A673 (cell line): ENCODE measurements around the gene ZGRF1.

Experiments
- EZH2 ChIP-seq: fragments of 200-600 bp; sonication (generic); IDR thresholded peaks from 2 replicates; pipeline ENCODE4 v1.6.1; 2017; ENCODE audit warnings: borderline replicate concordance, low read depth, mild to moderate bottlenecking, mixed read lengths, antibody characterized with exemption, low read length; ENCODE audit not compliant: poor library complexity, severe bottlenecking
- TF ChIP-seq, protein P1 (sequence below): fragments of 300-800, 200-600 bp; sonication (generic); conservative IDR thresholded peaks from 2 replicates; pipeline ENCODE4 v1.5.1; 2017; ENCODE audit warnings: low read depth, mild to moderate bottlenecking, antibody characterized with exemption, low read length, moderate library complexity, mixed read lengths

DNA sequence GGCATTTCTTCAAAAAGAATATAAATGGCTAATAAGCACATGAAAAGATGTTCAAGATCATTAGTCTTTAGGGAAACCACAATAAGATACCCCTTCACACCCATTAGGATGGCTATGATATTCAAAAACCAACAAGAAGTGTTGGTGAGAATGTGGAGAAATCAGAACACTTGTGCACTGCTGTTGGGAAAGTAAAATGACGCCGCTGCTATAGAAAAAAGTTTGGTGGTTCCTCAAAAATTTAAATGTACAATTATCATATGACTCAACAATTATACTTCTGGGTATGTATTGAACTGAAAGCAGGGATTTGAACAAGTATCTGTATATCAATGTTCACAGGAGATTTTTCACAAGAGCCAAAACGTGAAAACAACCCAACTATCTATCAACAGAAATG, 91.4 kb downstream of the ZGRF1 start:
- TF ChIP-seq, protein P1, sequence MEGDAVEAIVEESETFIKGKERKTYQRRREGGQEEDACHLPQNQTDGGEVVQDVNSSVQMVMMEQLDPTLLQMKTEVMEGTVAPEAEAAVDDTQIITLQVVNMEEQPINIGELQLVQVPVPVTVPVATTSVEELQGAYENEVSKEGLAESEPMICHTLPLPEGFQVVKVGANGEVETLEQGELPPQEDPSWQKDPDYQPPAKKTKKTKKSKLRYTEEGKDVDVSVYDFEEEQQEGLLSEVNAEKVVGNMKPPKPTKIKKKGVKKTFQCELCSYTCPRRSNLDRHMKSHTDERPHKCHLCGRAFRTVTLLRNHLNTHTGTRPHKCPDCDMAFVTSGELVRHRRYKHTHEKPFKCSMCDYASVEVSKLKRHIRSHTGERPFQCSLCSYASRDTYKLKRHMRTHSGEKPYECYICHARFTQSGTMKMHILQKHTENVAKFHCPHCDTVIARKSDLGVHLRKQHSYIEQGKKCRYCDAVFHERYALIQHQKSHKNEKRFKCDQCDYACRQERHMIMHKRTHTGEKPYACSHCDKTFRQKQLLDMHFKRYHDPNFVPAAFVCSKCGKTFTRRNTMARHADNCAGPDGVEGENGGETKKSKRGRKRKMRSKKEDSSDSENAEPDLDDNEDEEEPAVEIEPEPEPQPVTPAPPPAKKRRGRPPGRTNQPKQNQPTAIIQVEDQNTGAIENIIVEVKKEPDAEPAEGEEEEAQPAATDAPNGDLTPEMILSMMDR = no peak
- TF ChIP-seq EZH2 = no peak
